Heart left ventricle (tissue), 13 donors: ENCODE measurements around the gene HES5.

Source experiments
- POLR2A ChIP-seq, 2 donors: fragments of 450-650 bp; IDR thresholded peaks; one replicate each; pipeline ENCODE4 v1.6.1; 2017; ENCODE audit warnings: antibody characterized with exemption in 2 of 2, mild to moderate bottlenecking in 2 of 2, moderate library complexity in 2 of 2
- TF ChIP-seq, protein P1 (sequence below), 12 donors: fragments of 200-600 bp; sonication (generic) in 4 of 12; IDR thresholded peaks; one replicate each; pipeline versions ENCODE4 v1.5.0 to v1.8.0; 2018 to 2022; ENCODE audit warnings: antibody characterized with exemption in 12 of 12, mild to moderate bottlenecking in 5 of 12
- donor health status: ischemic (EF 13 %, LVEDD 7.1; RV severe dilation, severe dysfunction).
- donor health status: DM: no; HTN: yes; CAD: no.
- donor health status: DM: no; HTN: no; CAD: no.
- donor health status: ischemic (EF 25% LVEDD 6.9; RV normal size, moderate dysfunction).
- donor health status: ischemic (EF 25% LVEDD 5.7; RV mildly dilated, moderate dysfunction).
- donor health status: ischemic (EF 35%, LVEDD 5.7; RV mildly dilated, moderate dysfunction).
- donor health status: nonischemic (EF 11% LVEDD 7.7; RV severe dilation, severe dysfunction).
- donor health status: DM: yes; HTN: yes; CAD: no.
- donor health status: PGD.
- donor health status: ischemic (EF 29% LVEDD 5.4; RV normal size, mild dysfunction).
- donor health status: nonischemic (EF 23%, LVEDD 6.1; RV moderate dilation, normal function).

DNA sequence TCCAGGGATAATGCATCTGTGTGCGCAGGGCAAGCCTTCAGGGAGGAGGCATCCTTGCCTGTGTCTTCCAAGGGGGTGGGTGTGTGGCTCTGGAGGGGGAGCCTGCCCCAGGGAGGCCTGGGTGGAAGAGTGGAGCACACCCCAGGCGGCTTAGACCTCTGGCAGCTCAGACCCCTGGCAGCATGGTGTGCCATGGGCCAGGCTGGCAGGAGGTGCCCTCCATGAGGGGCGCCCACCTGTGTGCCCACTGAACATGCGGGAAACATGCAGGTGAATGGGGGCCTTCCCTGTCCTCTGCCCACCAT is 2.6 kb downstream of the HES5 start:
- TF ChIP-seq, protein P1, sequence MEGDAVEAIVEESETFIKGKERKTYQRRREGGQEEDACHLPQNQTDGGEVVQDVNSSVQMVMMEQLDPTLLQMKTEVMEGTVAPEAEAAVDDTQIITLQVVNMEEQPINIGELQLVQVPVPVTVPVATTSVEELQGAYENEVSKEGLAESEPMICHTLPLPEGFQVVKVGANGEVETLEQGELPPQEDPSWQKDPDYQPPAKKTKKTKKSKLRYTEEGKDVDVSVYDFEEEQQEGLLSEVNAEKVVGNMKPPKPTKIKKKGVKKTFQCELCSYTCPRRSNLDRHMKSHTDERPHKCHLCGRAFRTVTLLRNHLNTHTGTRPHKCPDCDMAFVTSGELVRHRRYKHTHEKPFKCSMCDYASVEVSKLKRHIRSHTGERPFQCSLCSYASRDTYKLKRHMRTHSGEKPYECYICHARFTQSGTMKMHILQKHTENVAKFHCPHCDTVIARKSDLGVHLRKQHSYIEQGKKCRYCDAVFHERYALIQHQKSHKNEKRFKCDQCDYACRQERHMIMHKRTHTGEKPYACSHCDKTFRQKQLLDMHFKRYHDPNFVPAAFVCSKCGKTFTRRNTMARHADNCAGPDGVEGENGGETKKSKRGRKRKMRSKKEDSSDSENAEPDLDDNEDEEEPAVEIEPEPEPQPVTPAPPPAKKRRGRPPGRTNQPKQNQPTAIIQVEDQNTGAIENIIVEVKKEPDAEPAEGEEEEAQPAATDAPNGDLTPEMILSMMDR (IDR thresholded peaks at IDR 0.05), result no peak
- TF ChIP-seq POLR2A (IDR thresholded peaks at IDR 0.05), result no peak
